Spleen (tissue), 11 donors: Measurements from ENCODE around the gene SRPK2. TPM values are rescaled to one million over a fixed set of nuclear protein-coding genes. Genes with fewer than 3 reads are reported as not detected.

Experiments used
- DNase-seq: peaks from one replicate; pipeline ENCODE4 v3.0.0-alpha.2; 2020
- H3K27ac ChIP-seq, 8 donors: fragments of 200-600 bp; sonication (generic) in 7 of 8; 1 replicate in 4 of 8; 2 replicates in 4 of 8; pipeline versions ENCODE4 v1.5.0 to v1.8.0; 2016 to 2021; ENCODE audit warnings: inconsistent platforms in 4 of 8, mild to moderate bottlenecking in 4 of 8, moderate library complexity in 1 of 8
- H3K27me3 ChIP-seq, 7 donors: fragments of 200-600 bp; sonication (generic) in 6 of 7; replicated peaks in 1 of 7; 1 replicate in 4 of 7; 2 replicates in 3 of 7; pipeline versions ENCODE4 v1.5.0 to v1.8.0; 2016 to 2021; ENCODE audit warnings: inconsistent platforms in 3 of 7, mild to moderate bottlenecking in 1 of 7
- H3K36me3 ChIP-seq, 6 donors: fragments of 200-600 bp; sonication (generic) in 5 of 6; 1 replicate in 4 of 6; 2 replicates in 2 of 6; pipeline versions ENCODE4 v1.5.0 to v1.8.0; 2016 to 2021; ENCODE audit warnings: inconsistent platforms in 2 of 6
- H3K4me1 ChIP-seq, 6 donors: fragments of 200-600 bp; sonication (generic) in 5 of 6; 1 replicate in 3 of 6; 2 replicates in 3 of 6; pipeline versions ENCODE4 v1.5.0 to v1.8.0; 2016 to 2021; ENCODE audit warnings: inconsistent platforms in 3 of 6
- H3K4me3 ChIP-seq, 8 donors: fragments of 200-600 bp; sonication (generic) in 7 of 8; 1 replicate in 4 of 8; 2 replicates in 4 of 8; pipeline versions ENCODE4 v1.5.0 to v1.8.0; 2016 to 2021; ENCODE audit warnings: inconsistent platforms in 4 of 8, mild to moderate bottlenecking in 4 of 8, moderate library complexity in 2 of 8
- H3K9me3 ChIP-seq, 8 donors: fragments of 200-600 bp; sonication (generic) in 7 of 8; 1 replicate in 4 of 8; 2 replicates in 4 of 8; pipeline versions ENCODE4 v1.5.0 to v1.8.0; 2016 to 2021; ENCODE audit warnings: inconsistent platforms in 4 of 8
- POLR2A ChIP-seq, 3 donors: fragments of 450-650 bp; IDR thresholded peaks; one replicate each; pipeline ENCODE4 v1.5.1; 2017; ENCODE audit warnings: antibody characterized with exemption in 3 of 3, mild to moderate bottlenecking in 1 of 3
- POLR2AphosphoS5 ChIP-seq, 3 donors: sonication (generic); formaldehyde crosslinking; IDR thresholded peaks; one replicate each; pipeline ENCODE4 v1.5.1; 2017; ENCODE audit warnings: antibody characterized with exemption in 3 of 3
- WGBS, 5 donors: extraction: QIAGEN DNeasy Blood & Tissue Kit in 3 of 5; methylation state at CpG; one replicate each; pipeline versions ENCODE4 v1.1.5 to v1.1.7; 2013 to 2018; 5-methylcytosine and 5-hydroxymethylcytosine counted together
- intact Hi-C: fragments of 100-400 bp; cut with DNase I; formaldehyde crosslinking; loops from one replicate; pipeline ENCODE4 v1.15.0; 2023; ENCODE audit warnings: low total_unique reads
- polyA plus RNA-seq, 3 donors: library from polyadenylated mRNA; stranded (reverse); fragments of 200-250 nt; gene quantifications; one replicate each; pipeline ENCODE4 v1.2.1, GENCODE V29; 2013
- total RNA-seq, 7 donors: library from RNA; depleted of rRNA in 3 of 7; stranded (reverse); fragments of >200 nt in 3 of 7; fragmentation: NEBNext Ultra II Directional in 4 of 7; extraction: Animal tissue kit (Norgen Biotek cat#: 25700) in 4 of 7; gene quantifications; one replicate each; pipeline versions ENCODE4 v1.1.0 to v1.2.1, GENCODE V29; 2016 to 2021
- TF ChIP-seq, protein P1 (sequence below), 11 experiments: fragments of 200-600 bp in 7 of 11; fragments of 450-650 bp in 4 of 11; sonication (generic) in 4 of 11; IDR thresholded peaks in 8 of 11; conservative IDR thresholded peaks in 3 of 11; 1 replicate in 7 of 11; 2 replicates in 4 of 11; pipeline versions ENCODE4 v1.4.0 to v1.8.0; 2016 to 2021; ENCODE audit warnings: antibody characterized with exemption in 11 of 11, inconsistent platforms in 4 of 11, mild to moderate bottlenecking in 1 of 11
- donor health status: healthy with polysubstance abuse.
- donor health status: DM: no; HTN: no; CAD: no; lungs with moderate emphysema.
- donor health status: DM: no; HTN: no; CAD: no.
- donor health status: Bipolar disorder and iron deficiency.
- donor health status: healthy.
- donor health status: DM: no; HTN: no; CAD: no.
- donor health status: DM: yes; HTN: yes; CAD: no.

SRPK2 gene
- total and polyA plus RNA-seq, 10 donors, result 9.6 to 60.3 (median 46.2) TPM

DNA sequence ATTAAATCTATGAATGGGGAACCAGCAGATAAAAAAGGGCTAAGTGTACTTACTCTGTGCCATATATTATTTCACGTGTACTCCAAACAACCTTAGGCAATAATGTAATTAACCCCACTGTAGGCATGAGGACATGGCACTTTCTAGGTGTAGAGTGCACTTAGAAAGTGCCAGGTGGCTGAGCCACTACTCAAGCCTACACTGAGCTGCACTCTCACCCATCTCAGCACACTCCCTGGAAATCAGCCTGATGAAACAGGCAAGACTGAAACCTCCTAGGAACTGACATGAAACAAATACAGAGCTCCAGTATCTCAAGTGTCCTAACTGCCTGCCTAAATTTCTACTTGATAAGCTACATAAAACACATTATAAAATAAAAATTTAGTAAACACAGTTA lies 227.4 kb downstream of the SRPK2 start:
- Histone ChIP-seq H3K27me3 (no peaks in the 10 kb centered on the region), H3K27ac (no peak overlapping the region), H3K9me3 (no peaks in the 10 kb centered on the region), H3K36me3 (peaks cover 0 to 75% (median 14%) of the 10 kb centered on the region in 6 donors), H3K4me1 (peaks cover 0 to 2% (median 0%) of the 10 kb centered on the region in 6 donors), H3K4me3 (no peak overlapping the region)
- TF ChIP-seq, protein P1, sequence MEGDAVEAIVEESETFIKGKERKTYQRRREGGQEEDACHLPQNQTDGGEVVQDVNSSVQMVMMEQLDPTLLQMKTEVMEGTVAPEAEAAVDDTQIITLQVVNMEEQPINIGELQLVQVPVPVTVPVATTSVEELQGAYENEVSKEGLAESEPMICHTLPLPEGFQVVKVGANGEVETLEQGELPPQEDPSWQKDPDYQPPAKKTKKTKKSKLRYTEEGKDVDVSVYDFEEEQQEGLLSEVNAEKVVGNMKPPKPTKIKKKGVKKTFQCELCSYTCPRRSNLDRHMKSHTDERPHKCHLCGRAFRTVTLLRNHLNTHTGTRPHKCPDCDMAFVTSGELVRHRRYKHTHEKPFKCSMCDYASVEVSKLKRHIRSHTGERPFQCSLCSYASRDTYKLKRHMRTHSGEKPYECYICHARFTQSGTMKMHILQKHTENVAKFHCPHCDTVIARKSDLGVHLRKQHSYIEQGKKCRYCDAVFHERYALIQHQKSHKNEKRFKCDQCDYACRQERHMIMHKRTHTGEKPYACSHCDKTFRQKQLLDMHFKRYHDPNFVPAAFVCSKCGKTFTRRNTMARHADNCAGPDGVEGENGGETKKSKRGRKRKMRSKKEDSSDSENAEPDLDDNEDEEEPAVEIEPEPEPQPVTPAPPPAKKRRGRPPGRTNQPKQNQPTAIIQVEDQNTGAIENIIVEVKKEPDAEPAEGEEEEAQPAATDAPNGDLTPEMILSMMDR (IDR thresholded peaks at IDR 0.05 in 8 of 11, conservative IDR thresholded peaks at IDR 0.05 in 3 of 11), result no peak
- TF ChIP-seq POLR2A (IDR thresholded peaks at IDR 0.05) (no peak), POLR2AphosphoS5 (IDR thresholded peaks at IDR 0.05) (no peak)
- no peak for DNase-seq
- WGBS, 5 donors, result 93 to 100% (median 97%) methylated on average over 1 of the region's 1 CpG
- intact Hi-C loops, result no loop called here

DNA sequence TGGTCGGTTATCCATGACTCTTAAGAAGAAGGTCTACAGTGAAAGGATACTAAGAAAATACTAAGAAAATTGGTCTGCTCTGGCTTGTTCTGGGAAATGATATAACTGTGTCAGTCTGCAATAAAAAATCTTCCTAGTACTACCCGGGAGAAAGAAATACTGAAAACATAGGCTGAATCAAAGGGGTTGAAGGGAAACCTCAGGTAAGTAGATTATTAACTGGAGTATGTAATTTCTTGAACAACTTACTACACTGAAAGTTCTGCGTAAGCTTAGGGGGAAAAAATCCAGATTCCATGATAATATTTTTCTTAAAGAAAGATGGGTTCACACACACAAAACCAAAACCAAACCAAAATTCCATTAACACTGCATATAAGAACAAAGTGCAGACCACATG lies 231.4 kb downstream of the SRPK2 start:
- intact Hi-C loops, result no loop called here
- no peak overlapping the region for H3K27ac ChIP-seq
- no peaks in the 10 kb centered on the region for H3K9me3 ChIP-seq
- no peak for DNase-seq
- H3K4me1 ChIP-seq, result peaks cover 0 to 21% (median 3%) of the 10 kb centered on the region in 6 donors
- TF ChIP-seq, protein P1 (IDR thresholded peaks at IDR 0.05 in 8 of 11, conservative IDR thresholded peaks at IDR 0.05 in 3 of 11), result no peak
- TF ChIP-seq POLR2A (IDR thresholded peaks at IDR 0.05) (no peak), POLR2AphosphoS5 (IDR thresholded peaks at IDR 0.05) (no peak)
- WGBS, 5 donors, result 91 to 98% (median 94%) methylated on average over 3 of the region's 3 CpGs
- H3K4me3 ChIP-seq, result no peak overlapping the region
- no peaks in the 10 kb centered on the region for H3K27me3 ChIP-seq
- H3K36me3 ChIP-seq, result peaks cover 0 to 65% (median 3%) of the 10 kb centered on the region in 6 donors

DNA sequence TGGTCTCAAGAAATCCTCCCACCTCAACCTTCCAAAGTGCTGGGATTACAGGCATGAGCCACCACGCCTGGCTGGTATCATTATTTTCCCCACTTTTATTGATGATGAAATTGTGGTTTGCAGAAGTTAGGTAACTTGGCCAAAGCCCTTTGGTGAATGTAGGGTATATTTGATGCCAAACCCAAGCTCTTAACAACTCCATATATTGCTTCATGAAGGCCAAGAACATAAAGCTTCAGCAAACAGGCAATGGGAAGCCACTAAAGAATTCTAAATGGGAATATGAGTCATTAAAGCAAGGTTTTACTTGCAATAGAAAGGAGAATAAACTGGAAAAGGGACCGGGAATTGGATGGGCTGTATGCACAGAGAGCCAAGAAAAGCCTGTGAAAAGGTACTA lies 232.0 kb downstream of the SRPK2 start:
- Histone ChIP-seq H3K4me3 (no peak overlapping the region), H3K27ac (no peak overlapping the region), H3K4me1 (peaks cover 0 to 21% (median 3%) of the 10 kb centered on the region in 6 donors), H3K9me3 (no peaks in the 10 kb centered on the region), H3K27me3 (no peaks in the 10 kb centered on the region), H3K36me3 (peaks cover 0 to 61% (median 3%) of the 10 kb centered on the region in 6 donors)
- intact Hi-C loops, result no loop called here
- TF ChIP-seq POLR2A (IDR thresholded peaks at IDR 0.05), result no peak
- TF ChIP-seq, protein P1 (IDR thresholded peaks at IDR 0.05 in 8 of 11, conservative IDR thresholded peaks at IDR 0.05 in 3 of 11), result no peak
- no peak for TF ChIP-seq POLR2AphosphoS5 (IDR thresholded peaks at IDR 0.05)
- no peak for DNase-seq
- WGBS, 5 donors, result 72 to 94% (median 89%) methylated on average over 2 of the region's 2 CpGs

DNA sequence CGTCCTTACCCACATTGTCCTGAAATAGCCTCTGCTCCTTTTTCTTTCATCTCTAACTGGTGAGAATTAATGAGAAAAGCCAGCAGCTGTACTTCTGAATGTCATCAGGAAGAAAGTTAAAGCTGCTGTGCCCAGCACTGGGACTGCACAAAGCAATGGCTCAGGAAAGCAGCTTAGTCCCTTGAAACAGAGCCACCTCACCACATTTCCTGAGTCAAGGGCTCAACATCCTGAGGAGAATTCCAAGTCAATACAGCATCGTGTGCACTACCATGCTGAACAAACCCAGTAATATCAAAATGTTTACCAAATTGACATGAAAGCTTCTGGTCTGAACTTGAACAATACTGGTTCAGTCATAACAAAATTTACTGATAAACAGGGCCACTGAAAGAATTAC lies 234.6 kb downstream of the SRPK2 start:
- DNase-seq, result no peak
- Histone ChIP-seq H3K36me3 (peaks cover 0 to 42% (median 0%) of the 10 kb centered on the region in 6 donors), H3K9me3 (no peaks in the 10 kb centered on the region), H3K27ac (no peak overlapping the region), H3K4me1 (peaks cover 0 to 21% (median 5%) of the 10 kb centered on the region in 6 donors), H3K27me3 (no peaks in the 10 kb centered on the region), H3K4me3 (no peak overlapping the region)
- WGBS, 5 donors, result 43 to 60% (median 51%) methylated on average over 2 of the region's 2 CpGs
- intact Hi-C loops, result no loop called here
- TF ChIP-seq, protein P1 (IDR thresholded peaks at IDR 0.05 in 8 of 11, conservative IDR thresholded peaks at IDR 0.05 in 3 of 11), result no peak
- no peak for TF ChIP-seq POLR2A (IDR thresholded peaks at IDR 0.05)
- TF ChIP-seq POLR2AphosphoS5 (IDR thresholded peaks at IDR 0.05), result peak in 1 of 3 donors; percentile 10
